ENCODE data around the gene ESPN. TPM values are rescaled to one million over a fixed set of nuclear protein-coding genes. Genes with fewer than 3 reads are reported as not detected.

Gene ESPN
- total and polyA plus RNA-seq, 10 of the 15 experiments (the other 5 are each of a cell fraction or from before 2014, with no cell fraction given), result 0.18 to 0.71 (median 0.59) TPM; not detected in 7

DNA sequence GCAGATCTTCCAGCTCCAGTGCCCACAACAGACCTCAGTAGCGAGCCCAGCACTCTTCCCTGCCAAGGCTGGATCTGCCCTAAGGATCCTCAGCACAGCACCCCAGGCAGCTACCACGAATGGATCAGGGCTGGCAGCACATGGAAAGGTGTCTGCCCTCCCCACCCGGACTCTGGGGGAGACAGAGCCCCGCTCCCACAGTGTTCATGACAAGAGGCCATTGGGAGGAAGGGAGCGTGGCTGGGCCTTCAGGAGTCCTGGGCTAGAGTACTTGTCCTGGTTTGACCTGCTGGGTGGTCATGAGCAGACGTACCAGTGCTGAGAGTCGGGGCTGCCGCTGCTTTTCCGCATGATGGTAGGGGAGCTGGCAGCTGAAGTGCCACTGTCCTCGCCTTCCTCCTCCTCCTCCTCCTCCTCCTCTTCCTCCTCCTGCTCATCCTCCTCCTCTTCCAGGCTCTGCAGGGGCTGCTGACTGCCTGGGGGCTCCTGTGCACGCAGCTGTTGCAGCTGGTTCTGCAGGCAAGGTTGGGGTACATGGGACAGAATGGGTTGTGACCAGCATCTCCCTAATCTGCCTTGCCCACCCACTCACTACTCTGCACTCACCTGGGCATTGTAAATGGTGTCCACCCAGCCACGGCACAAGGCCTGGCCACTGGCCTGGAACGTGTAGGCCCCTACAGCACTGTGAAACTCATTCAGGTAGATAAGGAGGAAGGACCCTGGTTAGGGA lies 44.3 kb downstream of the ESPN start:
- FAIRE-seq (no peak), DNase-seq (ENCODE audit: low read depth, low spot score) (no peak), ATAC-seq (no peak)
- Histone ChIP-seq H2AFZ (ENCODE audit: control insufficient read depth, low read depth, low read length) (no peak overlapping the region), H4K20me1 (ENCODE audit: control insufficient read depth, insufficient read depth) (no peaks in the 10 kb centered on the region), H3K79me2 (ENCODE audit: control insufficient read depth, insufficient read depth, low read length) (no peaks in the 10 kb centered on the region), H3K27ac (ENCODE audit: control insufficient read depth, insufficient read depth) (no peak overlapping the region), H3K9ac (ENCODE audit: control insufficient read depth, insufficient read depth, low read length) (no peak overlapping the region), H3K4me2 (ENCODE audit: control insufficient read depth, insufficient read depth) (no peak overlapping the region), H3K27me3 (replicated peaks in 1 of 2; ENCODE audit: control insufficient read depth in 2 of 2, insufficient read depth in 2 of 2, low read length in 1 of 2) (peaks cover 0 to 3% of the 10 kb centered on the region in 2 experiments; a peak in 3 of 4 replicates), H3K4me1 (ENCODE audit: control insufficient read depth, insufficient read depth, low read length) (no peaks in the 10 kb centered on the region), H3K9me3 (replicated peaks; ENCODE audit: control insufficient read depth, insufficient read depth, low read length) (no peaks in the 10 kb centered on the region), H3K36me3 (ENCODE audit: control insufficient read depth in 2 of 2, insufficient read depth in 2 of 2, low read length in 1 of 2) (no peaks in the 10 kb centered on the region), H3K4me3 (no peak overlapping the region)
- intact Hi-C loops (cut with micrococcal nuclease; ENCODE audit: unreplicated experiment), result no loop called here
- RAD21 ChIA-PET (ENCODE audit: unreplicated experiment), result interaction anchor here (1.0 kb wide), 1 partner anchor 60 kb away, joined by 3 read pairs; no protein-coding TSS in a partner anchor
- in situ Hi-C loops (cut with MboI), result no loop called here
- POLR2A ChIA-PET, result no interaction called here
- CTCF ChIA-PET, result interaction anchor here (1.3 kb wide), 2 partner anchors 8 to 46 kb away, joined by 3 to 5 read pairs; no protein-coding TSS in a partner anchor
- BruUV-seq (replicated peaks), result no TSS peak
- SMC1A ChIA-PET (ENCODE audit: uncharacterized antibody, unreplicated experiment), result no interaction called here
- 37% methylated on average over 13 of the region's 13 CpGs for whole genome bisulfite sequencing (ENCODE audit: insufficient coverage, insufficient replicate concordance, low lambda C conversion rate, missing lambda C conversion rate)
- TF ChIP-seq SMAD5 (IDR thresholded peaks at IDR 0.05; ENCODE audit: low read depth), result no peak
- no peak for TF ChIP-seq ZNF274 (IDR thresholded peaks at IDR 0.05; ENCODE audit: insufficient read depth, insufficient read length)
- TF ChIP-seq RCOR1 (conservative IDR thresholded peaks at IDR 0.05; ENCODE audit: low read depth, low read length), result no peak
- TF ChIP-seq ZNF384 (IDR thresholded peaks at IDR 0.05; ENCODE audit: borderline replicate concordance, low read depth, low read length), result no peak
- TF ChIP-seq MTA3 (IDR thresholded peaks at IDR 0.05; ENCODE audit: borderline replicate concordance, low read length), result no peak
- TF ChIP-seq MEF2A (IDR thresholded peaks at IDR 0.05; ENCODE audit: insufficient read depth, low read depth, low read length), result no peak
- TF ChIP-seq, protein P1, sequence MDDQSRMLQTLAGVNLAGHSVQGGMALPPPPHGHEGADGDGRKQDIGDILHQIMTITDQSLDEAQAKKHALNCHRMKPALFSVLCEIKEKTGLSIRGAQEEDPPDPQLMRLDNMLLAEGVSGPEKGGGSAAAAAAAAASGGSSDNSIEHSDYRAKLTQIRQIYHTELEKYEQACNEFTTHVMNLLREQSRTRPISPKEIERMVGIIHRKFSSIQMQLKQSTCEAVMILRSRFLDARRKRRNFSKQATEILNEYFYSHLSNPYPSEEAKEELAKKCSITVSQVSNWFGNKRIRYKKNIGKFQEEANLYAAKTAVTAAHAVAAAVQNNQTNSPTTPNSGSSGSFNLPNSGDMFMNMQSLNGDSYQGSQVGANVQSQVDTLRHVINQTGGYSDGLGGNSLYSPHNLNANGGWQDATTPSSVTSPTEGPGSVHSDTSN (IDR thresholded peaks at IDR 0.05; ENCODE audit: insufficient replicate concordance, low read depth, low read length), result no peak
- TF ChIP-seq ZNF217 (IDR thresholded peaks at IDR 0.05), result no peak
- no peak for TF ChIP-seq NRF1 (conservative IDR thresholded peaks at IDR 0.05; ENCODE audit: low read depth, low read length)
- no peak for TF ChIP-seq HDAC2 (IDR thresholded peaks at IDR 0.05)
- no peak for TF ChIP-seq NBN (IDR thresholded peaks at IDR 0.05)
- no peak for TF ChIP-seq NR2C2 (IDR thresholded peaks at IDR 0.05; ENCODE audit: borderline replicate concordance, control insufficient read depth, insufficient read length, low read depth)
- TF ChIP-seq, protein P2, sequence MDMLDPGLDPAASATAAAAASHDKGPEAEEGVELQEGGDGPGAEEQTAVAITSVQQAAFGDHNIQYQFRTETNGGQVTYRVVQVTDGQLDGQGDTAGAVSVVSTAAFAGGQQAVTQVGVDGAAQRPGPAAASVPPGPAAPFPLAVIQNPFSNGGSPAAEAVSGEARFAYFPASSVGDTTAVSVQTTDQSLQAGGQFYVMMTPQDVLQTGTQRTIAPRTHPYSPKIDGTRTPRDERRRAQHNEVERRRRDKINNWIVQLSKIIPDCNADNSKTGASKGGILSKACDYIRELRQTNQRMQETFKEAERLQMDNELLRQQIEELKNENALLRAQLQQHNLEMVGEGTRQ (IDR thresholded peaks at IDR 0.05; ENCODE audit: borderline replicate concordance, low read depth, low read length), result no peak
- no peak for TF ChIP-seq SREBF1 (IDR thresholded peaks at IDR 0.05; ENCODE audit: low read length)
- TF ChIP-seq BRCA1 (IDR thresholded peaks at IDR 0.05; ENCODE audit: low read depth, low read length), result no peak
- TF ChIP-seq, protein P3, sequence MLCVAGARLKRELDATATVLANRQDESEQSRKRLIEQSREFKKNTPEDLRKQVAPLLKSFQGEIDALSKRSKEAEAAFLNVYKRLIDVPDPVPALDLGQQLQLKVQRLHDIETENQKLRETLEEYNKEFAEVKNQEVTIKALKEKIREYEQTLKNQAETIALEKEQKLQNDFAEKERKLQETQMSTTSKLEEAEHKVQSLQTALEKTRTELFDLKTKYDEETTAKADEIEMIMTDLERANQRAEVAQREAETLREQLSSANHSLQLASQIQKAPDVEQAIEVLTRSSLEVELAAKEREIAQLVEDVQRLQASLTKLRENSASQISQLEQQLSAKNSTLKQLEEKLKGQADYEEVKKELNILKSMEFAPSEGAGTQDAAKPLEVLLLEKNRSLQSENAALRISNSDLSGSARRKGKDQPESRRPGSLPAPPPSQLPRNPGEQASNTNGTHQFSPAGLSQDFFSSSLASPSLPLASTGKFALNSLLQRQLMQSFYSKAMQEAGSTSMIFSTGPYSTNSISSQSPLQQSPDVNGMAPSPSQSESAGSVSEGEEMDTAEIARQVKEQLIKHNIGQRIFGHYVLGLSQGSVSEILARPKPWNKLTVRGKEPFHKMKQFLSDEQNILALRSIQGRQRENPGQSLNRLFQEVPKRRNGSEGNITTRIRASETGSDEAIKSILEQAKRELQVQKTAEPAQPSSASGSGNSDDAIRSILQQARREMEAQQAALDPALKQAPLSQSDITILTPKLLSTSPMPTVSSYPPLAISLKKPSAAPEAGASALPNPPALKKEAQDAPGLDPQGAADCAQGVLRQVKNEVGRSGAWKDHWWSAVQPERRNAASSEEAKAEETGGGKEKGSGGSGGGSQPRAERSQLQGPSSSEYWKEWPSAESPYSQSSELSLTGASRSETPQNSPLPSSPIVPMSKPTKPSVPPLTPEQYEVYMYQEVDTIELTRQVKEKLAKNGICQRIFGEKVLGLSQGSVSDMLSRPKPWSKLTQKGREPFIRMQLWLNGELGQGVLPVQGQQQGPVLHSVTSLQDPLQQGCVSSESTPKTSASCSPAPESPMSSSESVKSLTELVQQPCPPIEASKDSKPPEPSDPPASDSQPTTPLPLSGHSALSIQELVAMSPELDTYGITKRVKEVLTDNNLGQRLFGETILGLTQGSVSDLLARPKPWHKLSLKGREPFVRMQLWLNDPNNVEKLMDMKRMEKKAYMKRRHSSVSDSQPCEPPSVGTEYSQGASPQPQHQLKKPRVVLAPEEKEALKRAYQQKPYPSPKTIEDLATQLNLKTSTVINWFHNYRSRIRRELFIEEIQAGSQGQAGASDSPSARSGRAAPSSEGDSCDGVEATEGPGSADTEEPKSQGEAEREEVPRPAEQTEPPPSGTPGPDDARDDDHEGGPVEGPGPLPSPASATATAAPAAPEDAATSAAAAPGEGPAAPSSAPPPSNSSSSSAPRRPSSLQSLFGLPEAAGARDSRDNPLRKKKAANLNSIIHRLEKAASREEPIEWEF (IDR thresholded peaks at IDR 0.05; ENCODE audit: insufficient replicate concordance, low read depth, low read length), result no peak
- TF ChIP-seq, protein P4, sequence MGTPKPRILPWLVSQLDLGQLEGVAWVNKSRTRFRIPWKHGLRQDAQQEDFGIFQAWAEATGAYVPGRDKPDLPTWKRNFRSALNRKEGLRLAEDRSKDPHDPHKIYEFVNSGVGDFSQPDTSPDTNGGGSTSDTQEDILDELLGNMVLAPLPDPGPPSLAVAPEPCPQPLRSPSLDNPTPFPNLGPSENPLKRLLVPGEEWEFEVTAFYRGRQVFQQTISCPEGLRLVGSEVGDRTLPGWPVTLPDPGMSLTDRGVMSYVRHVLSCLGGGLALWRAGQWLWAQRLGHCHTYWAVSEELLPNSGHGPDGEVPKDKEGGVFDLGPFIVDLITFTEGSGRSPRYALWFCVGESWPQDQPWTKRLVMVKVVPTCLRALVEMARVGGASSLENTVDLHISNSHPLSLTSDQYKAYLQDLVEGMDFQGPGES (IDR thresholded peaks at IDR 0.05), result no peak

Measured in GM12878 (cell line).